ENCODE results near the gene ADARB2. TPM values are rescaled to one million over a fixed set of nuclear protein-coding genes. Genes with fewer than 3 reads are reported as not detected.
A peak's percentile ranks its signal among the peaks of the same experiment; 100 is the strongest.

Gene ADARB2
- total RNA-seq, 4 donors from 2014 or later, result 2.3 to 3.7 (median 2.6) TPM

- DNase-seq (ENCODE audit: extremely low spot score), result no peak
- TF ChIP-seq POLR2AphosphoS5 (IDR thresholded peaks at IDR 0.05) (no peak), POLR2A (IDR thresholded peaks at IDR 0.05; ENCODE audit: low read depth) (no peak), EP300 (IDR thresholded peaks at IDR 0.05) (no peak), CTCF (IDR thresholded peaks at IDR 0.05) (no peak)
- intact Hi-C loops (cut with DNase I), result no loop called here
Observed at GRCh38 chr10:1509011-1509530, 228.3 kb downstream of the ADARB2 start.

GRCh38 chr10:1508096-1508495 is 229.2 kb downstream of the ADARB2 start:
- Histone ChIP-seq H3K27ac (replicated peaks in 1 of 4) (no peak overlapping the region), H3K9me3 (no peaks in the 10 kb centered on the region), H3K36me3 (no peaks in the 10 kb centered on the region), H3K4me3 (no peak overlapping the region), H3K27me3 (peaks cover 0 to 41% (median 0%) of the 10 kb centered on the region in 4 donors), H3K4me1 (no peaks in the 10 kb centered on the region)
- WGBS, result 88% methylated on average over 12 of the region's 16 CpGs
- TF ChIP-seq POLR2A (IDR thresholded peaks at IDR 0.05; ENCODE audit: low read depth), result no peak
- TF ChIP-seq CTCF (IDR thresholded peaks at IDR 0.05), result no peak
- no peak for TF ChIP-seq EP300 (IDR thresholded peaks at IDR 0.05)
- TF ChIP-seq POLR2AphosphoS5 (IDR thresholded peaks at IDR 0.05), result no peak
- intact Hi-C loops (cut with DNase I), result no loop called here
- no peak for DNase-seq (ENCODE audit: extremely low spot score)

More at GRCh38 chr10:1509011-1509530, 228.3 kb downstream of the ADARB2 start:
- Histone ChIP-seq H3K9me3 (no peaks in the 10 kb centered on the region), H3K27me3 (peaks cover 0 to 48% (median 0%) of the 10 kb centered on the region in 4 donors), H3K4me1 (no peaks in the 10 kb centered on the region), H3K27ac (replicated peaks in 1 of 4) (no peak overlapping the region), H3K4me3 (no peak overlapping the region), H3K36me3 (no peaks in the 10 kb centered on the region)
- WGBS, result 70% methylated on average over 15 of the region's 15 CpGs

GRCh38 chr10:1507436-1507835 is 229.9 kb downstream of the ADARB2 start:
- TF ChIP-seq EP300 (IDR thresholded peaks at IDR 0.05), result no peak
- no peak for TF ChIP-seq CTCF (IDR thresholded peaks at IDR 0.05)
- no peak for TF ChIP-seq POLR2AphosphoS5 (IDR thresholded peaks at IDR 0.05)
- TF ChIP-seq POLR2A (IDR thresholded peaks at IDR 0.05; ENCODE audit: low read depth), result no peak
- peaks cover 0 to 37% (median 0%) of the 10 kb centered on the region in 4 donors for H3K27me3 ChIP-seq
- H3K4me3 ChIP-seq, result no peak overlapping the region
- peak; percentile 87 for DNase-seq (ENCODE audit: extremely low spot score)
- no peaks in the 10 kb centered on the region for H3K36me3 ChIP-seq
- no peaks in the 10 kb centered on the region for H3K4me1 ChIP-seq
- intact Hi-C loops (cut with DNase I), result no loop called here
- 83% methylated on average over 15 of the region's 15 CpGs for WGBS
- no peak overlapping the region for H3K27ac ChIP-seq (replicated peaks in 1 of 4)
- no peaks in the 10 kb centered on the region for H3K9me3 ChIP-seq

- 90% methylated on average over 8 of the region's 8 CpGs for WGBS
- Histone ChIP-seq H3K9me3 (no peaks in the 10 kb centered on the region), H3K4me1 (no peaks in the 10 kb centered on the region), H3K4me3 (no peak overlapping the region), H3K27ac (replicated peaks in 1 of 4) (no peak overlapping the region), H3K36me3 (no peaks in the 10 kb centered on the region), H3K27me3 (peaks cover 0 to 20% (median 0%) of the 10 kb centered on the region in 4 donors)
- DNase-seq (ENCODE audit: extremely low spot score), result peak; percentile 74
- intact Hi-C loops (cut with DNase I), result no loop called here
- TF ChIP-seq CTCF (IDR thresholded peaks at IDR 0.05), result no peak
- TF ChIP-seq POLR2AphosphoS5 (IDR thresholded peaks at IDR 0.05), result no peak
- TF ChIP-seq POLR2A (IDR thresholded peaks at IDR 0.05; ENCODE audit: low read depth), result no peak
- no peak for TF ChIP-seq EP300 (IDR thresholded peaks at IDR 0.05)
Observed at GRCh38 chr10:1504940-1505339, 232.4 kb downstream of the ADARB2 start.

GRCh38 chr10:1504286-1504685 is 233.0 kb downstream of the ADARB2 start:
- Histone ChIP-seq H3K4me1 (no peaks in the 10 kb centered on the region), H3K36me3 (no peaks in the 10 kb centered on the region), H3K27me3 (peaks cover 0 to 20% (median 0%) of the 10 kb centered on the region in 4 donors), H3K9me3 (no peaks in the 10 kb centered on the region), H3K27ac (replicated peaks in 1 of 4) (no peak overlapping the region), H3K4me3 (no peak overlapping the region)
- intact Hi-C loops (cut with DNase I), result no loop called here
- WGBS, result 87% methylated on average over 9 of the region's 15 CpGs
- DNase-seq (ENCODE audit: extremely low spot score), result peak; percentile 66
- TF ChIP-seq EP300 (IDR thresholded peaks at IDR 0.05) (no peak), CTCF (IDR thresholded peaks at IDR 0.05) (no peak), POLR2AphosphoS5 (IDR thresholded peaks at IDR 0.05) (no peak), POLR2A (IDR thresholded peaks at IDR 0.05; ENCODE audit: low read depth) (no peak)

All from esophagus muscularis mucosa (tissue), 4 donors.